ENCODE data around the gene RBM42. TPM values are rescaled to one million over a fixed set of nuclear protein-coding genes. Genes with fewer than 3 reads are reported as not detected.

Gene RBM42
- total RNA-seq, 1 experiment from 2014 or later, result 81.6 TPM

DNA sequence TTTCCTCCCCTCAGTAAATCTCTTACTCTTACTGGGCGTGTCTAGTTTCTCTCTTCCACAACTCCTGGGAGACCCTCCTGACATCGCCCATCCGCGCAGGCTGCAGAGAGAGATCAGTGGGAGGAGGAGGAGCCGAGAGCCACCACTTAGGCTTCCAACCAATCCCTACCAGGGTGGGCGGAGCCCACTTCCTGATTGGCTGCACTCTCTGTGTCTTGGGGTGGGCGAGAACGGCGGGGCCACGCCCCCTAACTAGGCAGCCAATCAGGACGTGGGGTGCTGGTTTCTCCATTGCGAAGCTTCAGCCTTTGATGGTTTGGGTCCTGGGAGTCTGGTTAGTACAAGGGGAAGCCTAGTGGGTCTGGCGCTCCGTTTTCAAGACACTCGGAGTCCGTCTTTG lies 43.0 kb upstream of the RBM42 start, which contains the start of gene PMIS2:
TSS of gene PMIS2 (plus strand) at position 326 of the 400 bp plus-strand sequence. CDS start 87 bp downstream, outside the sequence.
- Histone ChIP-seq H3K9ac (ENCODE audit: low read length) (no peak within 1 kb of the TSS), H3K4me3 (ENCODE audit: low read length) (no peak within 1 kb of the TSS), H3K79me2 (ENCODE audit: low read length) (no peaks in the 10 kb centered on the region), H3F3A (ENCODE audit: low read length, unreplicated experiment) (no peaks in the 10 kb centered on the region), H3K9me3 (ENCODE audit: low read length) (no peaks in the 10 kb centered on the region), H3K4me2 (ENCODE audit: low read length) (no peak within 1 kb of the TSS), H3K4me1 (ENCODE audit: insufficient read depth, low read length) (no peaks in the 10 kb centered on the region), H4K20me1 (ENCODE audit: low read length) (no peaks in the 10 kb centered on the region), H3K27ac (ENCODE audit: low read length) (no peak within 1 kb of the TSS), H3K27me3 (ENCODE audit: low read length) (no peaks in the 10 kb centered on the region), H3K9me2 (replicated peaks; ENCODE audit: low read length) (no peaks in the 10 kb centered on the region), H2AFZ (ENCODE audit: low read length) (no peak within 1 kb of the TSS), H3K36me3 (ENCODE audit: low read depth, low read length) (no peaks in the 10 kb centered on the region)
- ChIA-PET POLR2A (ENCODE audit: unreplicated experiment) (no interaction called here), CTCF (no interaction called here)
- DNase-seq (no peak), ATAC-seq (no peak)
- intact Hi-C loops (cut with micrococcal nuclease), result no loop called here
- TF ChIP-seq EZH2 (IDR thresholded peaks at IDR 0.05; ENCODE audit: low read length, unreplicated experiment) (no peak), CTCF (conservative IDR thresholded peaks at IDR 0.05; ENCODE audit: low read depth, low read length) (no peak), EZH2phosphoT487 (IDR thresholded peaks at IDR 0.05; ENCODE audit: borderline replicate concordance, low read length) (no peak)
- no TSS peak for BruUV-seq (replicated peaks)

DNA sequence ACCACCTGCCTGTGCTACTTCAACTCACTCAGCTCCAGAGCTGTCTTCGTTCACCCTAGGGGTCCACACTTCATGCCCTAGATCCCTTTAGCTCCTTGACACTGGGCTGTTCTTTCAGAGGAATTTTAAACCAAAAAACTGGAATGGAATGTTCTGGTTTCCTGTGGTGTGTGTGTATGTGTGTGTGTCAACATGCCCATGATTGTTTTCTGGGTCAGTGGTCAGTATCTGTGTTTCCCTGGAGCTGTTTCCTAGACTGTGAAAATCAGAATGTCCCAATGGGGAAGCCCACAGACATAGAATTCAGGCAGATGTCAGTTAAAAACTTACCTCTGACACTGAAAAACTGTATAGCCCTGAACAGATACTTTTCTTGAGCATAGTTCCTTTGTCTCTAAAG lies 41.5 kb upstream of the RBM42 start:
- no peak overlapping the region for H3K4me3 ChIP-seq (ENCODE audit: low read length)
- TF ChIP-seq CTCF (conservative IDR thresholded peaks at IDR 0.05; ENCODE audit: low read depth, low read length) (no peak), EZH2phosphoT487 (IDR thresholded peaks at IDR 0.05; ENCODE audit: borderline replicate concordance, low read length) (no peak), EZH2 (IDR thresholded peaks at IDR 0.05; ENCODE audit: low read length, unreplicated experiment) (no peak)
- H4K20me1 ChIP-seq (ENCODE audit: low read length), result no peaks in the 10 kb centered on the region
- intact Hi-C loops (cut with micrococcal nuclease), result no loop called here
- no peaks in the 10 kb centered on the region for H3K27me3 ChIP-seq (ENCODE audit: low read length)
- no peak overlapping the region for H3K9ac ChIP-seq (ENCODE audit: low read length)
- ATAC-seq (no peak), DNase-seq (no peak)
- H3K4me1 ChIP-seq (ENCODE audit: insufficient read depth, low read length), result no peaks in the 10 kb centered on the region
- ChIA-PET POLR2A (ENCODE audit: unreplicated experiment) (no interaction called here), CTCF (no interaction called here)
- H3K9me3 ChIP-seq (ENCODE audit: low read length), result no peaks in the 10 kb centered on the region
- no peaks in the 10 kb centered on the region for H3F3A ChIP-seq (ENCODE audit: low read length, unreplicated experiment)
- H3K4me2 ChIP-seq (ENCODE audit: low read length), result no peak overlapping the region
- H3K27ac ChIP-seq (ENCODE audit: low read length), result no peak overlapping the region
- H3K9me2 ChIP-seq (replicated peaks; ENCODE audit: low read length), result no peaks in the 10 kb centered on the region
- no peaks in the 10 kb centered on the region for H3K36me3 ChIP-seq (ENCODE audit: low read depth, low read length)
- H2AFZ ChIP-seq (ENCODE audit: low read length), result no peak overlapping the region
- BruUV-seq (replicated peaks), result no TSS peak
- no peaks in the 10 kb centered on the region for H3K79me2 ChIP-seq (ENCODE audit: low read length)

- Histone ChIP-seq H2AFZ (ENCODE audit: low read length) (no peak overlapping the region), H3F3A (ENCODE audit: low read length, unreplicated experiment) (no peaks in the 10 kb centered on the region), H3K9me2 (replicated peaks; ENCODE audit: low read length) (no peaks in the 10 kb centered on the region), H3K4me3 (ENCODE audit: low read length) (no peak overlapping the region), H3K9me3 (ENCODE audit: low read length) (no peaks in the 10 kb centered on the region), H3K4me2 (ENCODE audit: low read length) (no peak overlapping the region), H3K36me3 (ENCODE audit: low read depth, low read length) (no peaks in the 10 kb centered on the region), H3K4me1 (ENCODE audit: insufficient read depth, low read length) (no peaks in the 10 kb centered on the region), H3K9ac (ENCODE audit: low read length) (no peak overlapping the region), H3K27me3 (ENCODE audit: low read length) (no peaks in the 10 kb centered on the region), H3K79me2 (ENCODE audit: low read length) (no peaks in the 10 kb centered on the region), H4K20me1 (ENCODE audit: low read length) (no peaks in the 10 kb centered on the region), H3K27ac (ENCODE audit: low read length) (no peak overlapping the region)
- CTCF ChIA-PET, result no interaction called here
- POLR2A ChIA-PET (ENCODE audit: unreplicated experiment), result interaction anchor here (0.7 kb wide), 2 partner anchors 58 to 119 kb away, joined by 3 to 5 read pairs; no protein-coding TSS in a partner anchor
- ATAC-seq (no peak), DNase-seq (no peak)
- TF ChIP-seq EZH2phosphoT487 (IDR thresholded peaks at IDR 0.05; ENCODE audit: borderline replicate concordance, low read length), result no peak
- TF ChIP-seq EZH2 (IDR thresholded peaks at IDR 0.05; ENCODE audit: low read length, unreplicated experiment), result no peak
- TF ChIP-seq CTCF (conservative IDR thresholded peaks at IDR 0.05; ENCODE audit: low read depth, low read length), result no peak
- BruUV-seq (replicated peaks), result no TSS peak
- intact Hi-C loops (cut with micrococcal nuclease), result loop anchor here (5.0 kb wide), 1 partner anchor 74 kb away; no protein-coding TSS in a partner anchor
Measured at GRCh38 chr19:35590875-35591274, 38.0 kb upstream of the RBM42 start.
